ENCODE results near the gene ARHGEF37.
A peak's percentile ranks its signal among the peaks of the same experiment; 100 is the strongest.

ARHGEF37 gene

DNA sequence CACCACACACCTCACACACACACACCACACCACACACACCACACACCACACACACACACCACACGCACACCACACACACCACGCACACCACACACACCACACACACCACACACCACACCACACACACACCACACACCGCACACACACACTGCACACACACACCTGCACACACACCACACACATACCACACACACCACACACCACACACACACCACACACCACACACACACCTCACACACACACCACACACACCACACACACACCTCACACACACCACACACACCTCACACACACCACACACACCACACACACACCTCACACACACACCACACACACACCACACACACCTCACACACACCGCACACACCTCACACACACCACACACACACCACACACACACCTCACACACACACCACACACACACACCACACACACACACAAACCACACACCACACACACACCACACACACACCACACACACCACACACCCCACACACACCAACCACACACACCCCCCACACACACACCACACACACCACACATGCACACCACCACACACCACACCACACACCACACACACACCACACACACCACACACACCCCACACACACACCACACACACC lies 73.7 kb downstream of the ARHGEF37 start:
- TF ChIP-seq, protein P1, sequence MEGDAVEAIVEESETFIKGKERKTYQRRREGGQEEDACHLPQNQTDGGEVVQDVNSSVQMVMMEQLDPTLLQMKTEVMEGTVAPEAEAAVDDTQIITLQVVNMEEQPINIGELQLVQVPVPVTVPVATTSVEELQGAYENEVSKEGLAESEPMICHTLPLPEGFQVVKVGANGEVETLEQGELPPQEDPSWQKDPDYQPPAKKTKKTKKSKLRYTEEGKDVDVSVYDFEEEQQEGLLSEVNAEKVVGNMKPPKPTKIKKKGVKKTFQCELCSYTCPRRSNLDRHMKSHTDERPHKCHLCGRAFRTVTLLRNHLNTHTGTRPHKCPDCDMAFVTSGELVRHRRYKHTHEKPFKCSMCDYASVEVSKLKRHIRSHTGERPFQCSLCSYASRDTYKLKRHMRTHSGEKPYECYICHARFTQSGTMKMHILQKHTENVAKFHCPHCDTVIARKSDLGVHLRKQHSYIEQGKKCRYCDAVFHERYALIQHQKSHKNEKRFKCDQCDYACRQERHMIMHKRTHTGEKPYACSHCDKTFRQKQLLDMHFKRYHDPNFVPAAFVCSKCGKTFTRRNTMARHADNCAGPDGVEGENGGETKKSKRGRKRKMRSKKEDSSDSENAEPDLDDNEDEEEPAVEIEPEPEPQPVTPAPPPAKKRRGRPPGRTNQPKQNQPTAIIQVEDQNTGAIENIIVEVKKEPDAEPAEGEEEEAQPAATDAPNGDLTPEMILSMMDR (conservative IDR thresholded peaks at IDR 0.05; ENCODE audit: low read length) = no peak
- no peak overlapping the region for H3K4me3 ChIP-seq (ENCODE audit: low read length)
- no peak for DNase-seq (ENCODE audit: low read depth)

DNA sequence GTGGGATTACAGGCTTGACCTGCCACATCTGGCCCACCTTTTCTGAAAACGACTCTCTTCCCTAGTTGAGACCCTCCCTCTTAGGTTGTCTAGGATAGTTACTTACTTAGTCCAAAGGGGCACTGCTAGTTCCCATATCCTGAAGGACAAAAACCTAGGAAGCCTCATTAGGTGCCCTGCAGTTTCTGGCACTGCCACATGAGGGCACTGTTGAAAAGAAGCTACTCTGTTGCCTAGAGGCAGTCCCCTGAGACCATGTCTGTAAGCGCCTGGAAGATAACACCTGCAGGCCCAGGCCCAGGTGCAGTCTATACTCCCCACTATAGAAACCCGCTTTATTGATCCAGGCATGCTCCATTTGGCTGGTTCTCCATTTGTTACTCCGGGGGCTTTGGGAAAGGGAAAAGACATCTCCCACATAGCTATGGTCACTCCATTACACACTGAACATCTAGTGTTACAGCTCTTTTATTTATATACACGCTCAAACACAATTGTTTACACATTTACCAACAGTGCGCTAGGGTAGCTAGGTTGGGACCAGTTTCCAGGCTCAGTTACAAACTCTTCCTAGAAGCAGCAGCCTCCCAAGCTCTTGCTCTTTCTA lies 75.4 kb downstream of the ARHGEF37 start:
- DNase-seq (ENCODE audit: low read depth) = no peak
- TF ChIP-seq, protein P1 (conservative IDR thresholded peaks at IDR 0.05; ENCODE audit: low read length) = peak; percentile 47
- no peak overlapping the region for H3K4me3 ChIP-seq (ENCODE audit: low read length)

- TF ChIP-seq, protein P1 (conservative IDR thresholded peaks at IDR 0.05; ENCODE audit: low read length) = no peak
- no peak overlapping the region for H3K4me3 ChIP-seq (ENCODE audit: low read length)
- DNase-seq (ENCODE audit: low read depth) = no peak
Measured at GRCh38 chr5:149657324-149657723, 76.0 kb downstream of the ARHGEF37 start.

- TF ChIP-seq, protein P1 (conservative IDR thresholded peaks at IDR 0.05; ENCODE audit: low read length) = no peak
Measured at GRCh38 chr5:149658299-149658698, 77.0 kb downstream of the ARHGEF37 start.

GRCh38 chr5:149664083-149664482 lies 82.8 kb downstream of the ARHGEF37 start:
- TF ChIP-seq, protein P1 (conservative IDR thresholded peaks at IDR 0.05; ENCODE audit: low read length) = no peak
- DNase-seq (ENCODE audit: low read depth) = no peak
- no peak overlapping the region for H3K4me3 ChIP-seq (ENCODE audit: low read length)

More at GRCh38 chr5:149658299-149658698, 77.0 kb downstream of the ARHGEF37 start:
- no peak for DNase-seq (ENCODE audit: low read depth)
- no peak overlapping the region for H3K4me3 ChIP-seq (ENCODE audit: low read length)

DNA sequence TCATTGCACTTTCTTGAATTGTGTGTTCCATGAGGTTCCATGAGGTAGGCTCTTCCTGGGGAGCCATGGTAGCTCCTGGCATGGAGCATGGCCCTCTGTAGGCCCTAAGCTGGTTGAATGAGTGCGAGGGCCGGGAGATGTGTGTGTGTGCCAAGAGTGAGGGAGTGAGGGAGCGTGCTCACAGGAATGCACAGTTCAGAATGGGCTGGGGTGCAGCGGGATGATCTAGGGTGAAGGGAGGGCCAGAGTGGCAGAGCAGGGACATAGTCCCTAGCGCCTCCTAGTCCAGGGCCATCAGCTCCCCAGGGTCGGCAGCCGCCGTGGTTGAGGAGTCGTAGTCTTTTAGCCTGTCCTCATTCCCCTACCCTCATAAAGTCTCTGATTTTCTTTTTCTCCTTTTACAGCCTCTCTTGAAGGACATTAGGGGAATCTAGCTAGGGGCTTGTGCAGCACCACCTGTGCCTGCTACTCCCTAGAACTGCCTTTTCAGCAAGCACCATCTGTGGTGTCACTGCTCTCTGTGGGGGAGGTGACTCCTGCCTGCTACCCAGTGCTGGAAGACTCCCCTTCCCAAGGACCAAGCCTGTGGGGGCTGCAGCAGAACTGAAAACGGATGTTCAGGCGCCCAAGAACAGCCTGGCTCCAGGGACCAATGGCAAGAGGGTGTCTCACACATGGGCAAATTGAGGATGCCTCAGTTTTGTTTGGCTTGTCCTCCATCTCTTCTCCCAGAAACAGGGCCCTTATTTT lies 83.5 kb downstream of the ARHGEF37 start:
- DNase-seq (ENCODE audit: low read depth) = no peak
- H3K4me3 ChIP-seq (ENCODE audit: low read length) = no peak overlapping the region

More for the DNA sequence above, 83.5 kb downstream of the ARHGEF37 start:
- TF ChIP-seq, protein P1 (conservative IDR thresholded peaks at IDR 0.05; ENCODE audit: low read length) = no peak

Measured in AG10803 (cell line).